K562 (cell line): ENCODE data around the gene CHERP. TPM values are rescaled to one million over a fixed set of nuclear protein-coding genes. Genes with fewer than 3 reads are reported as not detected.
A peak's percentile ranks its signal among the peaks of the same experiment; 100 is the strongest.

Experiments
- ATAC-seq: fragments of 200-7000 bp; cut with Tn5 transposase; 3 replicates; pipeline ENCODE4 v1.9.1; 2020; ENCODE audit warnings: moderate library complexity
- BruUV-seq: library from RNA; stranded (reverse); fragments of 400-500 nt; replicated peaks from 2 replicates; lab custom pipeline; 2021; lab: Mats Ljungman, UMichigan
- CTCF ChIA-PET: fragments of 300-600 bp; formaldehyde crosslinking; extraction: SDS; loops from one replicate; lab custom pipeline; 2021; ENCODE audit warnings: low intra/inter-chr PET ratio; lab: Yijun Ruan, JAX
- POLR2A ChIA-PET: fragments of 300-600, 350-650 bp; sonication (Branson Sonifier 250); formaldehyde crosslinking; extraction: SDS; loops from one replicate; lab custom pipeline; 2021; ENCODE audit warnings: antibody characterized with exemption, inconsistent platforms; lab: Yijun Ruan, JAX
- DNase-seq, 4 experiments: peaks; one replicate each; pipeline versions ENCODE4 v3.0.0 to v3.0.0-alpha.2; 2011 to 2018; ENCODE audit warnings: low spot score in 3 of 4, mixed read lengths in 3 of 4; ENCODE audit errors: extremely low read depth in 1 of 4
- FAIRE-seq: peaks from 2 replicates; lab custom pipeline; 2011; peaks lifted over from hg19 to GRCh38; lab: Jason Lieb, UNC
- H2AFZ ChIP-seq: 2 replicates; pipeline ENCODE4 v1.6.0; 2011; ENCODE audit warnings: low read depth, low read length, control low read depth, inconsistent platforms
- H3K27ac ChIP-seq: fragments of 200-600 bp; 3 replicates; pipeline ENCODE4 v1.8.0; 2011; ENCODE audit warnings: low read depth, mild to moderate bottlenecking, control low read depth, inconsistent platforms, low read length, moderate library complexity, mixed read lengths; ENCODE audit errors: extremely low read depth
- H3K27me3 ChIP-seq, 2 experiments: fragments of 300-600 bp in 1 of 2; 2 replicates in 1 of 2; 3 replicates in 1 of 2; pipeline versions ENCODE4 v1.6.0 to v1.8.0; 2011; ENCODE audit warnings: inconsistent platforms in 2 of 2, low read length in 2 of 2, mild to moderate bottlenecking in 1 of 2, mixed read lengths in 1 of 2, moderate library complexity in 1 of 2; ENCODE audit not compliant: control insufficient read depth in 2 of 2, insufficient read depth in 2 of 2
- H3K36me3 ChIP-seq: fragments of 300-600 bp; 3 replicates; pipeline ENCODE4 v1.8.0; 2011; ENCODE audit warnings: mild to moderate bottlenecking, low read length, inconsistent platforms; ENCODE audit not compliant: control insufficient read depth, insufficient read depth
- H3K4me1 ChIP-seq, 2 experiments: fragments of 200-600 bp in 1 of 2; replicated peaks in 1 of 2; 2 replicates in 1 of 2; 3 replicates in 1 of 2; pipeline versions ENCODE4 v1.5.1 to v1.8.0; 2011; ENCODE audit warnings: inconsistent platforms in 2 of 2, low read length in 2 of 2, mild to moderate bottlenecking in 1 of 2, mixed read lengths in 1 of 2, moderate library complexity in 1 of 2; ENCODE audit not compliant: control insufficient read depth in 2 of 2, insufficient read depth in 2 of 2
- H3K4me2 ChIP-seq: 2 replicates; pipeline ENCODE4 v1.6.1; 2011; ENCODE audit warnings: low read length, control low read depth, inconsistent platforms, mixed read lengths; ENCODE audit not compliant: insufficient read depth
- H3K4me3 ChIP-seq: fragments of 200-600 bp; sonication (generic), shearing (Covaris generic); 2 replicates; pipeline ENCODE4 v1.5.1; 2016; ENCODE audit warnings: control low read depth, inconsistent platforms
- H3K79me2 ChIP-seq: fragments of 200-600 bp; 3 replicates; pipeline ENCODE4 v1.8.0; 2011; ENCODE audit warnings: low read length, inconsistent platforms; ENCODE audit not compliant: control insufficient read depth, insufficient read depth
- H3K9ac ChIP-seq, 2 experiments: 2 replicates each; pipeline versions ENCODE4 v1.6.0 to v1.6.1; 2011; ENCODE audit warnings: low read depth in 2 of 2, low read length in 2 of 2, control low read depth in 1 of 2, inconsistent platforms in 1 of 2, mild to moderate bottlenecking in 1 of 2, mixed read lengths in 1 of 2; ENCODE audit not compliant: insufficient read depth in 1 of 2
- H3K9me1 ChIP-seq: one replicate; pipeline ENCODE4 v1.6.0; 2011; ENCODE audit warnings: inconsistent platforms, mild to moderate bottlenecking, low read length, moderate library complexity; ENCODE audit not compliant: control insufficient read depth, insufficient read depth
- H3K9me3 ChIP-seq: replicated peaks from 2 replicates; pipeline ENCODE4 v1.5.1; 2011; ENCODE audit warnings: low read depth, low read length, inconsistent platforms; ENCODE audit not compliant: control insufficient read depth, insufficient read depth
- H4K20me1 ChIP-seq: replicated peaks from 2 replicates; pipeline ENCODE4 v1.6.1; 2011; ENCODE audit warnings: low read length, inconsistent platforms, mixed read lengths; ENCODE audit not compliant: control insufficient read depth, insufficient read depth
- TSHZ1 ChIP-seq: fragments of 250-450 bp; sonication (Bioruptor Pico); IDR thresholded peaks from 2 replicates; pipeline ENCODE4 v1.4.0; 2020; ENCODE audit warnings: mild to moderate bottlenecking, moderate library complexity
- ZBTB33 ChIP-seq: sonication (generic); formaldehyde crosslinking; IDR thresholded peaks from 2 replicates; pipeline ENCODE4 v1.8.1; 2023; ENCODE audit warnings: mild to moderate bottlenecking, missing genetic modification reagents
- ZBTB9 ChIP-seq: fragments of 450-650 bp; formaldehyde crosslinking; IDR thresholded peaks from 2 replicates; pipeline ENCODE4 v1.4.0; 2020; ENCODE audit warnings: mild to moderate bottlenecking, moderate library complexity
- WGBS: fragments of 100-300 bp; shearing (Covaris generic); methylation state at CpG from one replicate; pipeline ENCODE4 v1.1.6; 2016; ENCODE audit warnings: low coverage, mixed read lengths; ENCODE audit not compliant: insufficient coverage; ENCODE audit errors: missing lambda C conversion rate; 5-methylcytosine and 5-hydroxymethylcytosine counted together
- in situ Hi-C: fragments of 300-500 bp; cut with MboI; formaldehyde crosslinking; loops from 4 replicates; pipeline ENCODE4 v1.15.0; 2018; ENCODE audit warnings: inconsistent platforms, mixed read lengths
- intact Hi-C: fragments of 100-400 bp; cut with micrococcal nuclease; formaldehyde crosslinking; loops from 2 replicates; pipeline ENCODE4 v1.14.2; 2022
- polyA plus RNA-seq, 8 experiments: library from polyadenylated mRNA; depleted of rRNA in 4 of 8; stranded (reverse) in 5 of 8; unstranded in 3 of 8; fragments of >200 nt; fragmentation: Nextera tagmentation in 2 of 8; fragmentation: Illumina TruSeq in 1 of 8; extraction: Ambion mirVana in 2 of 8; extraction: Trizol in 1 of 8; gene quantifications; 2 replicates each; pipeline versions ENCODE4 v1.2.1 to v1.2.3, GENCODE V29; 2011 to 2014; ENCODE audit warnings: inconsistent platforms in 1 of 8, missing spikeins in 1 of 8
- total RNA-seq, 7 experiments: library from RNA; depleted of rRNA in 6 of 7; stranded (reverse); fragments of >200 nt in 6 of 7; fragmentation: Illumina TruSeq in 2 of 7; extraction: Trizol in 2 of 7; gene quantifications; 2 replicates each; pipeline versions ENCODE4 v1.2.1 to v1.2.3, GENCODE V29; 2011 to 2021; ENCODE audit warnings: low replicate concordance in 1 of 7

The CHERP gene
- total and polyA plus RNA-seq, 9 of the 15 experiments (the other 6 are each of a cell fraction or from before 2014, with no cell fraction given), result 0.60 to 85.1 (median 7.8) TPM

GRCh38 chr19:16566161-16566560 lies 23.9 kb upstream of the CHERP start:
- H3K27me3 ChIP-seq, result no peaks in the 10 kb centered on the region
- 96% methylated on average over 10 of the region's 10 CpGs for WGBS
- no TSS peak for BruUV-seq
- H3K27ac ChIP-seq, result no peak overlapping the region; the same call in 2 of the 3 replicates
- peaks cover 83% of the 10 kb centered on the region for H3K36me3 ChIP-seq
- H4K20me1 ChIP-seq, result 0 out of 2 replicates have a peak, but pooled peaks cover 5% of the 10 kb centered on the region
- FAIRE-seq, result no peak
- DNase-seq, result no peak
- intact Hi-C loops (no loop called here), in situ Hi-C loops (no loop called here)
- H3K9ac ChIP-seq, result no peak overlapping the region
- no peak overlapping the region for H3K4me2 ChIP-seq
- no peak for ATAC-seq
- peaks cover 27% of the 10 kb centered on the region for H3K79me2 ChIP-seq
- peaks cover 9 to 27% of the 10 kb centered on the region in 2 experiments; a peak in 3 of 5 replicates for H3K4me1 ChIP-seq
- POLR2A ChIA-PET, result interaction anchor here (0.5 kb wide), 1 partner anchor 18 kb away, joined by 3 read pairs; no protein-coding TSS in a partner anchor
- no peak overlapping the region for H2AFZ ChIP-seq
- CTCF ChIA-PET, result no interaction called here
- H3K9me1 ChIP-seq, result no peaks in the 10 kb centered on the region
- no peak overlapping the region for H3K4me3 ChIP-seq
- no peak for TF ChIP-seq ZBTB9 (CRISPR knock-in tag)
- TF ChIP-seq TSHZ1 (CRISPR knock-in tag), result no peak
- 0 out of 2 replicates have a peak, but pooled peaks have one; percentile 31 for TF ChIP-seq ZBTB33
- no peaks in the 10 kb centered on the region for H3K9me3 ChIP-seq
